ENCODE results near the gene JTB. TPM values are rescaled to one million over a fixed set of nuclear protein-coding genes. Genes with fewer than 3 reads are reported as not detected.

Gene JTB
- total RNA-seq, 2 experiments from 2014 or later: 124 to 178 TPM

DNA sequence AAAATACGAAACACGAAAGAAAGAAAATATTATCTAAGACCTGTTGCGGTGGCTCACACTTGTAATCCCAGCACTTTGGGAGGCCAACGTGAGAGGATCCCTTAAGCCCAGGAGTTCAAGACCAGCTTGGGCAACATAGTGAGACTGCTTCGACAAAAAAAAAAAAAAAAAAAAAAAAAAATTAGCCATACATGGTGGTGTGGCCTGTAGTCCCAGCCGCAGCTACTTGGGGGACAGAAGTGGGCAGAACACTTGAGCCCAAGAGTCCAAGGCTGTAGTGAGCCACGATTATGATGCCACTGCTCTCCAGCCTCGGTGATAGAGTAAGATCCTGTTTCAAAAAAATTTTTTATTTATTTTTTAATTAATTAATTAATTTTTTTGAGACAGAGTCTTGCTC, 10.1 kb upstream of the JTB start:
- Histone ChIP-seq H3K4me1 (ENCODE audit: insufficient read depth, low read length, poor library complexity, severe bottlenecking) (peaks cover 47% of the 10 kb centered on the region), H3K9me3 (ENCODE audit: low read length) (no peaks in the 10 kb centered on the region; the same call in 1 of the 2 replicates), H4K20me1 (ENCODE audit: insufficient read depth, low read length) (peaks cover 2% of the 10 kb centered on the region; the same call in 1 of the 2 replicates), H2AFZ (ENCODE audit: low read length) (peak overlapping the region; percentile 98; the same call in 1 of the 2 replicates), H3K79me2 (ENCODE audit: insufficient read depth, low read depth, low read length) (peaks cover 21% of the 10 kb centered on the region), H3K27ac (ENCODE audit: low read depth, low read length, poor library complexity, severe bottlenecking) (peak overlapping the region; percentile 77), H3K4me3 (ENCODE audit: low read depth, low read length, poor library complexity, severe bottlenecking) (no peak overlapping the region), H3K36me3 (ENCODE audit: insufficient read depth, low read length) (peaks cover 19% of the 10 kb centered on the region), H3K9me2 (ENCODE audit: insufficient read depth, low read length) (no peaks in the 10 kb centered on the region), H3K4me2 (ENCODE audit: low read length) (peak overlapping the region; percentile 64)
- ChIA-PET POLR2A (interaction anchor here (0.6 to 1.9 kb wide), 5 partner anchors 11 to 874 kb away, joined by 3 to 6 read pairs (median 3); no protein-coding TSS in a partner anchor), CTCF (ENCODE audit: unreplicated experiment) (interaction anchor here (0.7 to 1.7 kb wide), 7 partner anchors 10 to 415 kb away, joined by 3 to 6 read pairs (median 4); partner anchors contain the start of gene JTB)
- no peak for DNase-seq (ENCODE audit: low spot score)
- intact Hi-C loops (cut with micrococcal nuclease; ENCODE audit: unreplicated experiment): loop anchor here (2.0 to 10.0 kb wide), 4 partner anchors 41 to 473 kb away; partner anchors contain the start of gene DENND4B
- no TSS peak for BruUV-seq (replicated peaks)
- TF ChIP-seq, protein P1, sequence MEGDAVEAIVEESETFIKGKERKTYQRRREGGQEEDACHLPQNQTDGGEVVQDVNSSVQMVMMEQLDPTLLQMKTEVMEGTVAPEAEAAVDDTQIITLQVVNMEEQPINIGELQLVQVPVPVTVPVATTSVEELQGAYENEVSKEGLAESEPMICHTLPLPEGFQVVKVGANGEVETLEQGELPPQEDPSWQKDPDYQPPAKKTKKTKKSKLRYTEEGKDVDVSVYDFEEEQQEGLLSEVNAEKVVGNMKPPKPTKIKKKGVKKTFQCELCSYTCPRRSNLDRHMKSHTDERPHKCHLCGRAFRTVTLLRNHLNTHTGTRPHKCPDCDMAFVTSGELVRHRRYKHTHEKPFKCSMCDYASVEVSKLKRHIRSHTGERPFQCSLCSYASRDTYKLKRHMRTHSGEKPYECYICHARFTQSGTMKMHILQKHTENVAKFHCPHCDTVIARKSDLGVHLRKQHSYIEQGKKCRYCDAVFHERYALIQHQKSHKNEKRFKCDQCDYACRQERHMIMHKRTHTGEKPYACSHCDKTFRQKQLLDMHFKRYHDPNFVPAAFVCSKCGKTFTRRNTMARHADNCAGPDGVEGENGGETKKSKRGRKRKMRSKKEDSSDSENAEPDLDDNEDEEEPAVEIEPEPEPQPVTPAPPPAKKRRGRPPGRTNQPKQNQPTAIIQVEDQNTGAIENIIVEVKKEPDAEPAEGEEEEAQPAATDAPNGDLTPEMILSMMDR (conservative IDR thresholded peaks at IDR 0.05; ENCODE audit: low read length): no peak
- TF ChIP-seq EZH2phosphoT487 (IDR thresholded peaks at IDR 0.05; ENCODE audit: borderline replicate concordance, low read depth, low read length): no peak

GRCh38 chr1:153985941-153986761, 8.7 kb upstream of the JTB start, which contains the start of gene RAB13:
Gene RAB13 (minus strand): TSS chr1:153986339. CDS start chr1:153986236, 103 bp downstream.
- Histone ChIP-seq H3K9me2 (ENCODE audit: insufficient read depth, low read length) (no peaks in the 10 kb centered on the region), H3K9me3 (ENCODE audit: low read length) (no peaks in the 10 kb centered on the region), H4K20me1 (ENCODE audit: insufficient read depth, low read length) (no peaks in the 10 kb centered on the region), H3K27ac (ENCODE audit: low read depth, low read length, poor library complexity, severe bottlenecking) (peak within 1 kb of the TSS; percentile 77), H3K4me1 (ENCODE audit: insufficient read depth, low read length, poor library complexity, severe bottlenecking) (peaks cover 37% of the 10 kb centered on the region), H3K4me2 (ENCODE audit: low read length) (peak within 1 kb of the TSS; percentile 64), H3K79me2 (ENCODE audit: insufficient read depth, low read depth, low read length) (peaks cover 6% of the 10 kb centered on the region), H2AFZ (ENCODE audit: low read length) (peak within 1 kb of the TSS; percentile 98), H3K36me3 (ENCODE audit: insufficient read depth, low read length) (peaks cover 5% of the 10 kb centered on the region), H3K4me3 (ENCODE audit: low read depth, low read length, poor library complexity, severe bottlenecking) (peak within 1 kb of the TSS; percentile 43)
- ChIA-PET CTCF (ENCODE audit: unreplicated experiment) (interaction anchor here (0.6 to 1.7 kb wide), 7 partner anchors 8 to 454 kb away, joined by 3 to 6 read pairs (median 3); partner anchors contain the start of gene JTB), POLR2A (interaction anchor here (0.9 to 1.9 kb wide), 7 partner anchors 8 to 220 kb away, joined by 3 to 5 read pairs (median 4); partner anchors contain the start of genes JTB and SLC39A1)
- intact Hi-C loops (cut with micrococcal nuclease; ENCODE audit: unreplicated experiment): loop anchor here (1.0 to 10.0 kb wide), 6 partner anchors 39 to 471 kb away; partner anchors contain the start of gene DENND4B
- BruUV-seq (replicated peaks): no TSS peak
- TF ChIP-seq EZH2phosphoT487 (IDR thresholded peaks at IDR 0.05; ENCODE audit: borderline replicate concordance, low read depth, low read length): no peak
- TF ChIP-seq, protein P1 (conservative IDR thresholded peaks at IDR 0.05; ENCODE audit: low read length): no peak
- no peak for DNase-seq (ENCODE audit: low spot score)

All from OCI-LY7 (cell line).